Tibial nerve (tissue), 4 donors: Measurements from ENCODE around the gene TENM4. TPM values are rescaled to one million over a fixed set of nuclear protein-coding genes. Genes with fewer than 3 reads are reported as not detected.

ENCODE experiments used
- DNase-seq, 2 donors: peaks; one replicate each; pipeline ENCODE4 v3.0.0-alpha.2; 2019; ENCODE audit warnings: low spot score in 2 of 2
- H3K27ac ChIP-seq, 4 donors: fragments of 200-600 bp; sonication (generic) in 3 of 4; one replicate each; pipeline ENCODE4 v1.5.1; 2017 to 2019; ENCODE audit warnings: mild to moderate bottlenecking in 1 of 4
- H3K27me3 ChIP-seq, 2 donors: fragments of 200-600 bp; sonication (generic) in 1 of 2; one replicate each; pipeline versions ENCODE4 v1.5.1 to v1.6.0; 2017 to 2019
- H3K36me3 ChIP-seq, 3 donors: fragments of 200-600 bp; sonication (generic); one replicate each; pipeline ENCODE4 v1.5.1; 2018 to 2019
- H3K4me1 ChIP-seq, 4 donors: fragments of 200-600 bp; sonication (generic) in 3 of 4; one replicate each; pipeline ENCODE4 v1.5.1; 2017 to 2019
- H3K4me3 ChIP-seq, 4 donors: fragments of 200-600 bp; sonication (generic) in 3 of 4; one replicate each; pipeline ENCODE4 v1.5.1; 2017 to 2019; ENCODE audit warnings: mild to moderate bottlenecking in 1 of 4, moderate library complexity in 1 of 4
- H3K9me3 ChIP-seq, 4 donors: fragments of 200-600 bp; sonication (generic) in 3 of 4; one replicate each; pipeline ENCODE4 v1.5.1; 2017 to 2019
- EP300 ChIP-seq, 2 donors: sonication (generic); formaldehyde crosslinking; IDR thresholded peaks; one replicate each; pipeline ENCODE4 v1.6.1; 2017; ENCODE audit warnings: antibody characterized with exemption in 2 of 2, mild to moderate bottlenecking in 1 of 2
- POLR2A ChIP-seq, 2 donors: fragments of 450-650 bp; IDR thresholded peaks; one replicate each; pipeline ENCODE4 v1.6.1; 2017; ENCODE audit warnings: antibody characterized with exemption in 2 of 2, mild to moderate bottlenecking in 2 of 2, moderate library complexity in 2 of 2
- WGBS, 2 donors: methylation state at CpG; one replicate each; pipeline ENCODE4 v1.1.5; 2018; 5-methylcytosine and 5-hydroxymethylcytosine counted together
- total RNA-seq, 4 donors: library from RNA; depleted of rRNA; stranded (reverse); fragments of >200 nt; gene quantifications; one replicate each; pipeline ENCODE4 v1.1.0, GENCODE V29; 2016
- TF ChIP-seq, protein P1 (sequence below), 5 experiments: fragments of 200-600 bp in 3 of 5; fragments of 450-650 bp in 2 of 5; sonication (generic) in 3 of 5; IDR thresholded peaks; one replicate each; pipeline ENCODE4 v1.5.1; 2016 to 2019; ENCODE audit warnings: antibody characterized with exemption in 5 of 5, mild to moderate bottlenecking in 3 of 5, moderate library complexity in 2 of 5

Gene TENM4
- total RNA-seq, 4 donors from 2014 or later: 15.3 to 36.3 (median 19.6) TPM

DNA sequence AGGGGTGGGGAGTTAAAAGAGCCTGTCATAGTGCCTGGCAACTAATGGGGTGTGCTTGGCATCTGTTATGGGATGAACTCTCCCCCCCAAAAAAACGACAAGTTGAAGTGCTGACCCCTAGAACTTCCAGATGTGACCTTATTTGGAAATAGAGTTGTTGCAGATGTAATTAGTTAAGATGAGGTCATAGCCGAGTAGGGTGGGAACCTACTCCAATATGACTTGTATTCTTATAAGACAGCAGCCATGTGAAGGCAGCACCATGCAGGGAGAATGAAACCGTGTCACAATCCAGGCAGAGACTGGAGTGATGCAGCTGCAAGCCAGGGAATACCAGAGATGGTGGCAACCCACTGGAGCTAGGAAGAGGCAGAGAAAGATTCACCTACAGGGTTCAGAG, 394.5 kb downstream of the TENM4 start:
- DNase-seq: no peak
- H3K4me1 ChIP-seq: no peaks in the 10 kb centered on the region
- no peak for TF ChIP-seq POLR2A (IDR thresholded peaks at IDR 0.05)
- no peak for TF ChIP-seq EP300 (IDR thresholded peaks at IDR 0.05)
- TF ChIP-seq, protein P1, sequence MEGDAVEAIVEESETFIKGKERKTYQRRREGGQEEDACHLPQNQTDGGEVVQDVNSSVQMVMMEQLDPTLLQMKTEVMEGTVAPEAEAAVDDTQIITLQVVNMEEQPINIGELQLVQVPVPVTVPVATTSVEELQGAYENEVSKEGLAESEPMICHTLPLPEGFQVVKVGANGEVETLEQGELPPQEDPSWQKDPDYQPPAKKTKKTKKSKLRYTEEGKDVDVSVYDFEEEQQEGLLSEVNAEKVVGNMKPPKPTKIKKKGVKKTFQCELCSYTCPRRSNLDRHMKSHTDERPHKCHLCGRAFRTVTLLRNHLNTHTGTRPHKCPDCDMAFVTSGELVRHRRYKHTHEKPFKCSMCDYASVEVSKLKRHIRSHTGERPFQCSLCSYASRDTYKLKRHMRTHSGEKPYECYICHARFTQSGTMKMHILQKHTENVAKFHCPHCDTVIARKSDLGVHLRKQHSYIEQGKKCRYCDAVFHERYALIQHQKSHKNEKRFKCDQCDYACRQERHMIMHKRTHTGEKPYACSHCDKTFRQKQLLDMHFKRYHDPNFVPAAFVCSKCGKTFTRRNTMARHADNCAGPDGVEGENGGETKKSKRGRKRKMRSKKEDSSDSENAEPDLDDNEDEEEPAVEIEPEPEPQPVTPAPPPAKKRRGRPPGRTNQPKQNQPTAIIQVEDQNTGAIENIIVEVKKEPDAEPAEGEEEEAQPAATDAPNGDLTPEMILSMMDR (IDR thresholded peaks at IDR 0.05): no peak
- no peak overlapping the region for H3K4me3 ChIP-seq
- 55 to 62% methylated on average over 3 of the region's 3 CpGs for WGBS, 2 donors
- no peaks in the 10 kb centered on the region for H3K27me3 ChIP-seq
- no peaks in the 10 kb centered on the region for H3K9me3 ChIP-seq
- no peak overlapping the region for H3K27ac ChIP-seq
- no peaks in the 10 kb centered on the region for H3K36me3 ChIP-seq

DNA sequence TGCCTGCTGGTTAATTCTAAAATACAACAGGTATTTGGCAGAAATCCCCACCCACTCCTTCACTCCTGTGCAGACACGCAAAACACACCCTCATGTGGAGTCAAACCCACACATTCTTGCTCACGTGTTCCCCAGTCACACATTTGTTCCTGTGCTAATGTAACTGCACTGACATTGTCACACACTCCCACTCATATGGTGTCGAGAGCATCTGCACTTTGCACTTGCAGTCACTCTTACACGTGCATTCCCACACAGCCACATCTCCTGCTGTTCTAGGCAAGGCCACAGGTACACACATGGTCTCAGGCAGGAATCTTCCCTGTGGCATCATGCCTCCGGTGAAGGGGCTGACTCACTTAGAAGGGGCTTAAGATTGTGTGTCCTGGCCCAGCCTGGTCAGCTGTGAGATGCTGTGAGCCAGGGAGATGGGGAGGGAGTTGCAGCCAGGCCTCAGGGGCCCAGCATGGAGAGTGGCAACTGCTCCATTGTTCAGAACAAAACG, 395.0 kb downstream of the TENM4 start:
- Histone ChIP-seq H3K27ac (no peak overlapping the region), H3K36me3 (no peaks in the 10 kb centered on the region), H3K4me1 (no peaks in the 10 kb centered on the region), H3K9me3 (no peaks in the 10 kb centered on the region), H3K27me3 (no peaks in the 10 kb centered on the region), H3K4me3 (no peak overlapping the region)
- WGBS, 2 donors: 55 to 62% methylated on average over 6 of the region's 6 CpGs
- TF ChIP-seq, protein P1 (IDR thresholded peaks at IDR 0.05): no peak
- TF ChIP-seq POLR2A (IDR thresholded peaks at IDR 0.05): no peak
- TF ChIP-seq EP300 (IDR thresholded peaks at IDR 0.05): no peak
- no peak for DNase-seq

DNA sequence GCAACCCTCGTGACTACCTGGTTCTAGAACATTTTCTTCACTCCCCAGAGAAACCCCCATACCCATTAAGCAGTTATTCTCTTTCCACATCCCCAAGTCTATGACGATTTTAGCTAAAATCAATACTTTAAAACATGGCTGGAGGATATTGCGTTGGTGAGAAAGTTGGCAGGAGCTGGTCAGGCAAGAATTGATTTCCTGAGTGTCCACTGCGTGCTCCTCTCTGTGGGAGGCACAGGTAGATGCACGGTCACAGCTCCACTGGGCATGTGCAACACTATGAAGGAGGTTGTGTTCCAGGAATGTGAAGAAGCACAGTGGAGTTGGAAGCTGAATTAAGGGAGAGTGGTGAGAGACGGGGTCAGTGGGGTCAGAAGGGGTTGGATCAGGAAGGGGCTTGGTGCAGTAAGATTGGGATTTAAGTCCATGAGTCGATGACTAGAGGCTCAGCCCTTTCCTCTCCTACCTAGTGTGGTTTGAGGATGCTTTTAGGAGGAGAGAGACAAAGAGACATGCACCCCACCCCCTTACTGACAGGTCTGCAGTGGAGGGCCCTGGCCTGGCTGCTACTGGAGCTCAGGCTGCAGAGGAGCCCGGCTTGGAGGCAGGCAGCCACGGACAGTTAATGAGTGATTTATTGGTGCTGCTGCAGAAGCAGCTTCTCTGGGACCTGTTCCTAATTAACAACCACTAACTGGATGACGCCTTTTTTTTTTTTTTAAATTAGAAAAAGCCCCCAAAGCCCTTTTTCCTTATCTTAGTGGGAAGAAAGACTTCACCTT, 395.6 kb downstream of the TENM4 start:
- Histone ChIP-seq H3K36me3 (no peaks in the 10 kb centered on the region), H3K27me3 (no peaks in the 10 kb centered on the region), H3K9me3 (no peaks in the 10 kb centered on the region), H3K4me3 (no peak overlapping the region), H3K4me1 (no peaks in the 10 kb centered on the region), H3K27ac (no peak overlapping the region)
- no peak for DNase-seq
- TF ChIP-seq POLR2A (IDR thresholded peaks at IDR 0.05) (no peak), EP300 (IDR thresholded peaks at IDR 0.05) (no peak)
- TF ChIP-seq, protein P1 (IDR thresholded peaks at IDR 0.05): no peak
- WGBS, 2 donors: 71 to 78% methylated on average over 10 of the region's 10 CpGs

DNA sequence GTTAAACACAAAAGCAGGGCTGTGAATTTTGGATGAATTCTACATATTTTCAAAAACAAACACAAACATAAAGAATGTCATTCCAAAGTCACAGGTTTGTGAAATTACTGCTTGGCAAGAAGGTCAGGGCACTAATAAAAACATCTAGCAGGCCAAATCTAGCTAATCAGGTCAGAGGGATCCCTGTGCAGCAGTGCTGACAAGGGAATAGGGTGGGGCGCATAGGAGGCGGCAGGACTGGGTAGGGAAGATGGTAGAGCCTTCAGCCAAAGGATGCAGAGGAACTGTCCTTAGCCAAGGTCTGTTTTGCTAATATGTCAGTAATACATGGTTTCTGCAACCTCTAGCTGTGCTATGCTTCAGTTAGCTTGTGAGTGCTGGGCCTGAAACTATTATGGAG, 396.6 kb downstream of the TENM4 start:
- no peaks in the 10 kb centered on the region for H3K27me3 ChIP-seq
- no peak for TF ChIP-seq EP300 (IDR thresholded peaks at IDR 0.05)
- WGBS, 2 donors: 93 to 94% methylated on average over 2 of the region's 2 CpGs

DNA sequence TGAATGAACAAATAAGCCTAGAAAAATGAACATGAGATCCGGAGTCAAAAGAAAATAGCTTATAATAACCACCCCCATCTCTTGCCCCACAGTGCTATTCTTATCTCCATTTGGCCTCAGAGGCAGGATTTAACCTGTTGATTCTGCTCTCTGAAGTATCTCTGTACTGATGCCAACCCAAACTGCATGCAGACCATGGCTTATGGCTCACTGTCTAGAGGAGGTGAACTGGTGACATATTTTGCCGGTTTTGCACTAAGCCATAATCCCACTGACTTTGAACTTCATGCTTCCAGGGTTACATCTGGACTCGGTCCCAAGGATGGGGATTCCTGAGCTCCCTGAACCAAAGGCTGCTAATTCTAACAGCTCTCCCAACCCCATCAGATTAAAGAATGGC, 397.1 kb downstream of the TENM4 start:
- Histone ChIP-seq H3K9me3 (no peaks in the 10 kb centered on the region), H3K36me3 (no peaks in the 10 kb centered on the region), H3K4me3 (no peak overlapping the region), H3K27me3 (no peaks in the 10 kb centered on the region), H3K4me1 (no peaks in the 10 kb centered on the region), H3K27ac (no peak overlapping the region)
- TF ChIP-seq POLR2A (IDR thresholded peaks at IDR 0.05) (no peak), EP300 (IDR thresholded peaks at IDR 0.05) (no peak)
- TF ChIP-seq, protein P1 (IDR thresholded peaks at IDR 0.05): no peak
- 58 to 70% methylated on average over 3 of the region's 3 CpGs for WGBS, 2 donors
- DNase-seq: no peak

More for the DNA sequence above, 396.6 kb downstream of the TENM4 start:
- DNase-seq: no peak
- Histone ChIP-seq H3K9me3 (no peaks in the 10 kb centered on the region), H3K4me1 (no peaks in the 10 kb centered on the region), H3K27ac (no peak overlapping the region), H3K36me3 (no peaks in the 10 kb centered on the region), H3K4me3 (no peak overlapping the region)
